Measurements from ENCODE around the gene PDE4D.

DNA sequence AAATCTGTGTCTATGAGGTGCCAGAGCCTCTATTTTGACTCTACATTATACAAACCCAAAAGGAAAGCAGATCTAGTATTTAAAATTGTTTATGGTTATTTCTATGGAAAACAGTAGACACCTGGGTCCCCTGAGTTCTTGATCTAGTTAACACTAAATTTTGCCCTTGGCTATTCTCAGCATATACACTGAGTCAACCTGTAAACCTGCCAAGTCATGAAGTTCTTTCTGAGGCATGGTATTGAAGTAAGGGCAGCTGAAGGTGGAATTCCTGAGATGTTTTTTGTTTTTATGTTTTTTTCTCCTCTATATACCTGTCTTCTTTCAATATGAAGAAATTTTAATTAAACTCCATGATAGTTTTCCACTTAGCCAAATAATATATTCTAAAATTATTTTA is 120.2 kb downstream of the PDE4D start:
- TF ChIP-seq, protein P1, sequence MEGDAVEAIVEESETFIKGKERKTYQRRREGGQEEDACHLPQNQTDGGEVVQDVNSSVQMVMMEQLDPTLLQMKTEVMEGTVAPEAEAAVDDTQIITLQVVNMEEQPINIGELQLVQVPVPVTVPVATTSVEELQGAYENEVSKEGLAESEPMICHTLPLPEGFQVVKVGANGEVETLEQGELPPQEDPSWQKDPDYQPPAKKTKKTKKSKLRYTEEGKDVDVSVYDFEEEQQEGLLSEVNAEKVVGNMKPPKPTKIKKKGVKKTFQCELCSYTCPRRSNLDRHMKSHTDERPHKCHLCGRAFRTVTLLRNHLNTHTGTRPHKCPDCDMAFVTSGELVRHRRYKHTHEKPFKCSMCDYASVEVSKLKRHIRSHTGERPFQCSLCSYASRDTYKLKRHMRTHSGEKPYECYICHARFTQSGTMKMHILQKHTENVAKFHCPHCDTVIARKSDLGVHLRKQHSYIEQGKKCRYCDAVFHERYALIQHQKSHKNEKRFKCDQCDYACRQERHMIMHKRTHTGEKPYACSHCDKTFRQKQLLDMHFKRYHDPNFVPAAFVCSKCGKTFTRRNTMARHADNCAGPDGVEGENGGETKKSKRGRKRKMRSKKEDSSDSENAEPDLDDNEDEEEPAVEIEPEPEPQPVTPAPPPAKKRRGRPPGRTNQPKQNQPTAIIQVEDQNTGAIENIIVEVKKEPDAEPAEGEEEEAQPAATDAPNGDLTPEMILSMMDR (IDR thresholded peaks at IDR 0.05), result no peak
- TF ChIP-seq ZFX (IDR thresholded peaks at IDR 0.05; ENCODE audit: borderline replicate concordance), result no peak

Data from 22Rv1 (cell line).